SK-MEL-5 (cell line): ENCODE measurements around the gene SLC44A3. TPM values are rescaled to one million over a fixed set of nuclear protein-coding genes. Genes with fewer than 3 reads are reported as not detected.

Source experiments
- DNase-seq: peaks from one replicate; pipeline ENCODE4 v3.0.0-alpha.2; 2016; ENCODE audit warnings: low read depth, low spot score
- in situ Hi-C: cut with HindIII; loops from 2 replicates; pipeline ENCODE4 v1.10.0; 2016; ENCODE audit warnings: low sequenced_read_pairs, high pct_unique_total_duplicates, low pct_unique_long_range_greater_than_20kb
- total RNA-seq: library from RNA; depleted of rRNA; stranded (reverse); fragments of >200 nt; shearing (Covaris generic); gene quantifications from 2 replicates; pipeline ENCODE4 v1.2.3, GENCODE V29; 2014

SLC44A3 gene
- total RNA-seq, 1 experiment from 2014 or later, result 17.7 TPM

DNA sequence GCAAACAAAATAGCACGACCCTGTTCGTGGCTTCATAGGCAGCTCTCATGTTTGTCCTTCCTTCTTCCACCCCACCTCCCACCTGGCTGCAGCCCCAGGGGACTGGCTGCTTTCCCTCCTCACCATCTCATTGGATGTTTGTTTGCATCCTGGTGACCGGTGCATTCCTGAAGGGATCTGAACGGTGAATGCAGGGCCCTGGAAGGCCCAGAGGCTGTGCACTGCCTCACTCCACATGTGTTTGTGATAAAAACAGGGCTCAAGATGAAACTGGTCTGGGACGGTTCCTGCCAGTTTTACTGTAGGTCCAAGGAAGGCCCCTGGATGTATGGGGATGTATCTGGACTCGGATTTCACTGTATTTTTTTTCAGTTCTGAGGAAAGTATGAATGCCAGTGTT, 63.9 kb downstream of the SLC44A3 start:
- no peak for DNase-seq
- in situ Hi-C loops, result no loop called here

DNA sequence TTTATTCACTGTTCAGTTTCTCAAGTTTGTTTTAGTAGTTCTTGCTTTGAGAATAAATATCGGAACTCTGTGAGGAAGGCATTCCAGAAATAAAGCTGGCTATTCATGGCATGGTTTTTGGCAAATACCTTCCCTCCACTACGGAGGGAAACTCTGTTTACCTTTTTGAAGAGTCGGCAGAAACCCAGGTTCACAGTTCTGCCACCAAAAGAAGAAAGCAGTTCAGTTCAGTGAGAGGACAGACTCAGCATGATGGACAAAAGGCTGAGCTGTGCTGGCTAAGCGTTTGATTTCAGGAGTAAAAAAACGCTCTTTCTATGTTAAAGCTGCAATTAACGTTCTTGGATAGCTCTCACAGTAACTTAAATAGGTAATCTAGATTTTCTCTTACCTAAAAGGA, 64.3 kb downstream of the SLC44A3 start:
- DNase-seq, result no peak
- in situ Hi-C loops, result no loop called here

DNA sequence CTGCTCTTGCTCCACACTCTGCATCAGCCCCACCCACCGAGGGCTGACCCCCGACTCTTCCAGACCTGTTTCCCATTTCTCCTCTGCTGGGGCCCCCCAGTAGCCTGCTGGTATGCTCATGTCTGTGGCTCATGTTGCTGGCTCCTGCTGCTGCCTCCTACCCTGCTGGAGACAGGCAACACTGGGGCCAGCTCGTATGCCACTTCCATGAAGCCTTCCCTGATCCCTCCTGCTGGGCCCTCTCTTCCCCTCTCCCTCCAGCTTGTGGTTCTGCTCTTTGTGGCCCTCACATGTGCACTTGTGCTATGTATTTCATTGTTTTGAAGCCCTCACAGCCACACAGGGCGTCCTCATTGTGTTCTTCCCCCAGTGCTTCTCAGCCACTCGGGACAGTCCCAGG, 66.2 kb downstream of the SLC44A3 start:
- in situ Hi-C loops, result no loop called here
- DNase-seq, result no peak

DNA sequence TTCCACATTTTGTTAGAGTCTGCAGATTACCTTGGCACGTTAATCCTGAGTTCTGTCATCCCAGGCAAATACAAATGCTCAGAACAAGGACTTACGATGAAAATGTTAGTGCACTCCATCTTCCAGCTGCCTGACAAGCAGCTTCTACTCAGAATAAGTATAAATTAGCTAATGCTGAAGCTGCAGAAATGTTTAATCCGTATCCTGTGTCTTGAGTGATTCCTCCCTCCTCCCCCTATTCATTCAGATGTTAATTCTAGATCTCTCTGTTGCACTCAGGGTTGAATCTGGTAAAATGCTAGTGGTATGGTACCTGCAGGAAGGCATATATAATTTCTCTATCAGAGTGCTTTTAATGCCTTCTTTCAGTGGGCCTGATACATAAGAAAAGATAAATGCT, 66.9 kb downstream of the SLC44A3 start:
- in situ Hi-C loops, result no loop called here
- DNase-seq, result no peak

DNA sequence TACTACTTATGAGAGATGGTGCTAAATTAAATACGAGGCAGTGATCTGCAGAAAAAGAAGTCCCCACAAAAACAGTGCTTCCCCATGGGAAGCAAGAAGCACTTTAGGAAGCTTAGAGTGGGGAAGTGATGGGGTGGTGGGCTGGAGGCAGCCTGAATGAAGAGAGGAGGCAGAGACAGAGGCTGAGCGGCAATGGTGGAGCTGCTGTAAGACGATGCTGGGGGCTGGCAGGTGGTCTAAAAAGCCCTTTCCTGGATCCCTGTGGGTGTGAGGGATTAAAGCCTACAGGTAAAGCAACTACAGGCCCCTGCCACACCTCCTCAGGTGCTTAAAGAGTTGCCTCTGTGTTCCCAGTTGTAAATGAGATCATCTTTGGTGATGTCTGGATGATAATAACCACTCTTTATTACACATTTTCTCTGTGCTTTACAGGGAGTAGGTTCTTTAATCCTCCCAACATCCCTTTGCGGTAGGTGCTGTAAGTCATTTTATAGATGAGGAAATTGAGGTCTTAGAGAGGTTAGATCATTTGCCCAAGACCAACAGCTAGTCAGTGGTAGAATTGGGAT, 67.5 kb downstream of the SLC44A3 start:
- in situ Hi-C loops, result no loop called here
- DNase-seq, result no peak

DNA sequence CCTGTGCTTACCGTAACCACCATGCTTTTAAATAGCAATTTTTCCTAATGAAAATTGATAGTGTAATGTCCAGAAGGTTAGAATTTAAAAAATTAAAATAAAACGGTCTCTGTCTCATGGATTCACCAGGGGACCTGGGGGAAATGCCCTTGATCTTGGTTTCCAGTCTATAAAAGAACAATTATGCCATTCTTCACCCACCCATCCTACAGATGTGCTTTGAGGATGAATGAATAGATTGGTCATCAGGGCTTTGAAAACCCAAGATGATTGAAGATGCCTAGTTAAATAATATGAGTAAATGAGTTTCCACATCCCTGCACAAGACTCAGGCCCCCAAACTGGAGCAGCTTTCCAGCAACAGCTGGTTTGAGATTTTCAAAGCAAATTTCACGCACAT, 68.0 kb downstream of the SLC44A3 start:
- in situ Hi-C loops, result no loop called here
- DNase-seq, result peak; percentile 62

DNA sequence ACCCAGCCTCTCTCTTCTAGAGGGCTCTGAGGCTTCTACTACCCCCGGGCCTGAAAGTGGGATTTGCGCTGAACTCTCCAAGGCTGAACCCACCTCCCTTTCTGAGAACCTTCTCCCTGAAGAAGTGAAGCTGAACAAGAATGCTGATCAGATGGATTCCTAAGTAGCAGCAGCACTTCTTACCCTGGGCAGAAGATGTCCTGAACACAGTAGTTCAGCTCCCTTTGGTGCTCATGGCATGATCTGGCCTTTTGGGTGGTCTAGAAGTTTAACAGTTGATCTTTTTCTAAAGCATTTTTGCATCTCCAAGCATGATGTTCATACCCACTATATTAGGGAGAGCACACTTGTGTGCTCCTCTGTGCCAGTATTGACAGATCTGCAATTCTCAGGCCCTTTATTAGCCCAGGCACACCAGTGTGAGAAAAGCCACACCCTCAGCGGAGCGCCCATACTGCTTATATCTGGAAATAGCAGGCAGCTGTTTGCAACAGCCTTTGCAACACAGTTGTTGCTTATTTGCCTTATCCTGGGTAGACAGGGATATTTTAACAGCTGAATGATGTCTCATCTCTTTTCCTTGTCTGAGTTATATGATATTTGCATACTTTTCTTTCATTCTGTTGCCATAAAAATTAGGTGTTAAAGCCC, 72.6 kb downstream of the SLC44A3 start:
- no peak for DNase-seq
- in situ Hi-C loops, result no loop called here

DNA sequence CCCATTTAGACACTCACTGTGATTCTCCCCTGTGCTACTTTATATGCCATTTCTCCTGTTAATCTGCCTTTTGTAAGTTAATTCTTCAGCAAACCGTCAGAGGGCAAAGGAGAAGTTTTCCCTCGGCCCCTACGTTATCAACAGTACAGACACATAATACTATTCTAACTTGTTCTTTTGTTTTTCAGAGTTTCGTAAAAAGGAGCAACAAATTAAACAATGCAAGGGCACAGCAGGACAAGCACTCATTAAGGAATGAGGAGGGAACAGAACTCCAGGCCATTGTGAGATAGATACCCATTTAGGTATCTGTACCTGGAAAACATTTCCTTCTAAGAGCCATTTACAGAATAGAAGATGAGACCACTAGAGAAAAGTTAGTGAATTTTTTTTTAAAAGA, 74.5 kb downstream of the SLC44A3 start:
- no peak for DNase-seq
- in situ Hi-C loops, result no loop called here

DNA sequence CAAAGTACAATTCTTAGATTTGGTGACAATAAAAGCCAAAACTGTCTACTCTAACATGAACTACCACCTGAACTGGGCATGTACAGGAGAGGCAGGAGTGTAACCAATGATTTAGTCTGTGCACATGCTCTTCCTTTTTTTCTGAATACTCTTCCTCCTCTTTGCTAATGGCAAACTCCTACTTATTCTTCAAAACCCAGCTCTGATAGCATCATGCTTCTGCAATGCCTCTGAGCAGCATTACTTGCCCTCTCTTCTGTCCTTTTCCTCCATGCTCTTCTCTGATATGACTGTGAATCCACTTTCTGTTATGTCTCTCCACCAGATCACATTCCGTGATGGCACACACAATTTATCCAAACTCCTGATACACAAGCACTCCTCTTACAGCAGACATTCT, 75.4 kb downstream of the SLC44A3 start:
- DNase-seq, result no peak
- in situ Hi-C loops, result no loop called here

DNA sequence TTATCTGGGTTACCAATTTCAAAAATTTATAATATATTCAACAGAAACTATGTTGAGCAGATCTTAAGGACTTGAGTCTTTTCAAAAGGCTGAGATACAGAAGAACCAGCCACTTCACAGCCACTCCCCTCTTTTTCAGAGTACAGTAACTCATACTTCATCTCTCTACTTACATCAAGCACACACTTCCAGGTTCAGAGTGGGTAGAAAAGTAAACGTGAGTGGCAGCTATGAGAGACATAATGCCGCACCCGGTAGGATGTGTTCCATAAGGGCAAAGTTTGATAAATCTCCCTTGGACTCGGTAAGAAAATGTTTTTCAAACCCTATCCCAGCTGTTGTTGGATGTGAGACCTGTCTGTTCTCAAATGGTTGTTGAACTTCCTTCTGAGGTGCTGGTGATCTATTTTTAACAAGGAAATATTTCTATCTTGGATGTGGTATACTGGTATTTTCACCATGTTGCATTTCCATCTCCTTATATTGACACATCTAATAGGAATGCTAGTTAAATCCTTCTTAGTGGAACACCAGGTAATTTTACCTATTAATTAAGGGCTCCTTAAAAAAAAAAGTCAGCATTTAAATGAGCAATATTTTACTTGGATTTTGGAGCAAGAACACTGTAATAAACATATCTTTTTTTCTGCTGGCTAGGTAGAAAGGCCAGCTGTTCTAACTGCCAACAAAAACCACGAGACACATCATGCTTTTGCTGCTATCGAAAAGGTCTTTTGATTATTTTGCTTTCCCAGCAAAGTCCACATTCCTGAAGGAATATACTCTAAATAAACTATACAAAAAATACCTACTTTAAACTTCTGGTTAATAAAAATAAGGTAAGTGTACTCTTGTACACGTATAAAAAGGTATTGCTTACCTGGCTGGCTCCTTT, 78.6 kb downstream of the SLC44A3 start:
- in situ Hi-C loops, result no loop called here
- no peak for DNase-seq

DNA sequence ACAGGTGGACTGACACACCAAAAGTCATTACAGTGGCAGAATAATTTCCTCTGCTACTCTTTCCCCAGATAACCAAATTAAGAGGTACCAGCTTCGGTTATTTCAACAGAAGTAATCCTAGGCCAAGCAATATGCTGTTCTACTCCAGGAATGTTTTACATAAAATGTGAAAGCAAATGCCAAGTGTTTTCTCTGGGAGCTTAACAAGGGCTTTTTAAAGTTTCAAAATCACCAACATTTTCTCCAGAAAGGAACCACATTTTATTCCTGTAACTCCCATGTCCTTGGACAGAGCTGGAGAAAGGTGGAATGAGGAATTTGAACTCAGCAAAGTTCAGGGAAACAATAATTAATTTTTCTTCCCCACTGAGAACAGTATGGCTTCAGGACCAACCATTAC, 79.6 kb downstream of the SLC44A3 start:
- in situ Hi-C loops, result no loop called here
- no peak for DNase-seq

DNA sequence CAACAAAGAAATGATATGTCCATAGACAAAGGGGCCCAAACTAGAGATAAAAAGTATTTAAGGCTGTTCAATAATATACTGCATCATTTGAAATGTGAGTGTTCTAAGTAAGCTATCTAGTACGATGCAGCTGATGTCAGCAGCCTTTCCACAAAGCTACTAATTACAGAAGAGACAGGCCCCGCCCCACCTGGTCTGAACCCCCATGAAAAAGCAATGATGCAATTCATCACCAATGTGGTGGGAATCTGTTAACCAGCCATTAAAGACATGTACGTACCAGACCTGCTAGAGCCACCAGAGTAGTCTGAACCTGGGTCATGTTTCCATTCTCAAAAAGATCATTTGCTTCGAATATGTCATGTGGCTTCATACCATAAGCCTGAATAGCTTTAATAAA, 81.7 kb downstream of the SLC44A3 start:
- no peak for DNase-seq
- in situ Hi-C loops, result no loop called here

DNA sequence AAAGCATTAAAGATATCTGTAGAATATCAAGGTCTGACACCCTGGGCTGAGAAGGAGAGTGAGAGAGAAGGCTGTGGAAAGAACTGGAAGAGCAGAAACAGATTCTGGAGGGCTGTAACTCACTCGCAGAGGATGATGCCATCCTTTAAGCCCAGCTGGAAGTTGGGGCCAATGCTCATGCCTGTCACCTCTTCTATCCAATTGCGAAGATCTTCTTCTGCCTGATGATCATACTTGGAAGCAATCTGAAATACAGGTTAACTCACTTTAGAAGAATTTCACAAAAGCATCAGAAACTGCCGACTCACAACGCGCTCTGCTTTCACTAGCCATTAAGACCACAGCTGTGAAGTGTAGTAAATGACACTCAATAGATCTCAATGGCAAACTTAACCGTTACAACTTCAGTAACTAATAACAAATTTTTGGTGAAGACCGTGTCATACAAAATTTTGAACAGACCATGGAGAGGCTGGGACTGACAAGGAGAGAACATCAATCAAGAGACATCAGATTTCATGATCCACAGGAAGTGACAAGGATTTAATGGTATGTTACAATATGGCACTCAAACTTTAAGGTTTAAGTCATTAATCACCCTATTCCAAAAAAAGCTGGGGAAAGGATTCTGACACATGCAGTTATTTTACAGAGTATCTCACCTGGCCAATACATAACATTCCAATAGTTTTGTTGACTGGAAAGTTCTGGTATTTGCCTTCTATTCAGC, 83.3 kb downstream of the SLC44A3 start:
- in situ Hi-C loops, result no loop called here
- no peak for DNase-seq

DNA sequence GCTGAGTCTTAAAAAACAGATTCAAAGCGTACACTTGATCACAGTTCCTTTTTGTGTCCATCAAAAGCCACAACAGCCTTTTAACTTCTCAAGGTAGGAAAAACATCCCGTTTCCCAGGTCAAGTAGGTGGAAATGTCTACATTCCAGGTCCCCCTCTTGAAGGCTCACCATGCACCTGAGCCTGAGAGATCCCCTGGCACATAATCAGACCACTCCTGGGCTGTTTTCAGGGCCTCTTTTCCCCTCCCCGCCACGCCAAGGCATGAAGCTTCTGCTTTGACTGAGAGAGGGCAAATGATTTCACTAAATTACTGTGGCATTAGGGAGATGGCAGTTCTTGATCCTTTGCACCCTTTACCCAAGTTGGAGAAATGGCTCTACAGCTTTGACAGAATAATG, 85.0 kb downstream of the SLC44A3 start:
- no peak for DNase-seq
- in situ Hi-C loops, result no loop called here

DNA sequence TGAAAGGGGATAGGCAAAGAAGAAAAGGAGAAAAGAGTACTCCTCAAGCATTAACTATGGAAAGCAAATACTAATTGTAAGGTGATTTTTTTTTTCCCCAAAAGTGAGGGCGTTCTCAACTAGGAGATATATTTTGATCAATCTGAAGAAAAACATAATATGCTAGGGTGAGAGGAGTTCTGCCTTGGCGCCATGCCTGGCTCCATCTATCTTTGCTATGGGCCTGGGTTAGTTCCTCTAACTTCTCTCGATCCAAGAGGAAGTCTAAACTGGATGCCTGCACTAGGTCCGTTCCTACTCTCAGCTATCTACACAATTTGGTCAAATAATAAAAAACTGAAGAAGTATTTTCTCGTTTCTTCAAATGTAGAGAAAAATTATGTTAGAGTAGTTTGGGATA, 86.2 kb downstream of the SLC44A3 start:
- in situ Hi-C loops, result no loop called here
- DNase-seq, result no peak

DNA sequence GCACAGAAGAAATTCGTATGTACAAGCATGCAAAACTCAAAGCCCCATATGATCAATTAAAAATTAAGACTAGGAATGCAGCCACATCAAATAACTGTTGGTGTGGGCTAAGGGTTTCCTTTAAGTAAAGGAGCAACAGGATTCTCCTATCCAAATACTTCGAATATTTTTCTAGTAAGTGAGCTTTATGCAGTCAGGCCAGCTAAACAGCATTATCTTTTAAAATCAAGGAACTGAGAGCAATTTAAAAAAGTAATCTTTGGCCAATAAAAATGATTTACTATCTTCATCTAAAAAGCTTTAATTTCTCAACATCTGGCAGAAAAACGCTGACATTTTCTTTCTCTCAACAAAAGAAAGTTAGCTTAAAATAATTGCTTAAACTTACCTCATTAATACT, 87.0 kb downstream of the SLC44A3 start:
- in situ Hi-C loops, result no loop called here
- DNase-seq, result no peak

DNA sequence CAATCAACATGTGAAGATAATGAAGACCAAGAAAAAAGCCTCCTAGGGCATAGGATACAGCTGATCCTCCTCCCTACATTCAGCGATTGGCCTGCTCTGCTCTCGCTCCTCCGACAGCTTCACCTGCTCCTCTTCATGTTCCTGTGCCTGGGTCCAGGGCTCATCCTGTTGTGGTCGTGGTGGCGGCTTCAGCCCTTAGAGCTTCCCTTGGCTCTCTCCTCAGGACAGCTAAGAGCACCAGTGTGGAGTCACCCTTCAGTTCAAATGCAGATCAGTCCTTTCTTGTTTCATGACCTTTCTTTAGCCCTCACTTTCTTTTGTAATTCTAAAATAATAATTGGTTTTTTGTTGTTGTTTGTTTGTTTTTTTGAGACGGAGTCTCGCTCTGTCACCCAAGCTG, 88.0 kb downstream of the SLC44A3 start:
- in situ Hi-C loops, result no loop called here
- no peak for DNase-seq

DNA sequence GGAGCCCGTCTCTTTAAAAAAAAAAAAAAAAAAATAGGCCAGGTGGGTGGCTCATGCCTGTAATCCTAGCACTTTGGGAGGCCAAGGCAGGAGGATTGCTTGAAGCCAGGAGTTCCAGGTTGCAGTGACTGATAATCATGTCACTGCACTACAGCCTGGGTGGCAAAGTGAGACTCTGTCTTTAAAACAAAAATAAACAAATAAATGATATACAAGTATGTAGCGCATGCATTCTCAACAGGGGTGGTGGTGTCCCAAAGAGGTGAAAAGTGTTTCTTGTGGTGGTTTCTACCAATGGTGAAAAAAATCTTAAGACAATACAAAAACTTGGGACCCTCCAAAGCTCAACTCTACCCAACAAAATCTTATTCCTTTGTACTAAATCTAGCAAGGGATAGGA, 88.8 kb downstream of the SLC44A3 start:
- in situ Hi-C loops, result no loop called here

More for the DNA sequence above, 88.8 kb downstream of the SLC44A3 start:
- DNase-seq, result no peak
